ENCODE measurements around the gene SRD5A3. TPM values are rescaled to one million over a fixed set of nuclear protein-coding genes. Genes with fewer than 3 reads are reported as not detected.
A peak's percentile ranks its signal among the peaks of the same experiment; 100 is the strongest.

The SRD5A3 gene
- total RNA-seq, 1 experiment from 2014 or later, result 24.0 TPM

DNA sequence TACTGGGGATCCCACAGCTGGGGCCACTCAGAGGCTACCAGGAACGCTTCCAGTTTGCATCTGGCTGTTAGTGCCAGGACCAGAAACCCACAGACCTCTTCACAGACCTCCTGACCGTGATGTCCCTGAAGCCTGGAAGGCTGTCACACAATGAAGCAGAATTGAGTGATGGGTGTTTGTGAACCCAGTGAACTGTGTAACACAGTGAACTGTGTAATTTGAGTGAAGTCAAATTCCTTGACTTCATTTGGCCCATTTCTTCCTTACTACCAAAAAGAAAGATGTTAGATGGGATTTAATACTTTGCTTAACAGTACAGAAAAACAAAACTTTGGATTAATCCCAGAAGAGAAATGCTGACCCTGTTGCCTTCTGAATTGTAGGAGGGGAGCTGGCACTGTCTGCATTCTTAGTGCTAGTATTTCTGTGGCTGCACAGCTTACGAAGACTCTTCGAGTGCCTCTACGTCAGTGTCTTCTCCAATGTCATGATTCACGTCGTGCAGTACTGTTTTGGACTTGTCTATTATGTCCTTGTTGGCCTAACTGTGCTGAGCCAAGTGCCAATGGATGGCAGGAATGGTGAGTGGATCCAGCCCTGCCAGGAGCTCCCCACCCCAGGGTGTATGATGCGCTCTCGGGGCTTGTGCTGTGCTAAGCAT lies 17.8 kb downstream of the SRD5A3 start:
- no peak for DNase-seq (ENCODE audit: low spot score)
- Mint-ChIP-seq H3K36me3 (peaks cover 20% of the 10 kb centered on the region), H3K9me3 (no peaks in the 10 kb centered on the region), H3K4me1 (peaks cover 38% of the 10 kb centered on the region), H3K4me3 (no peak overlapping the region), H3K27ac (peak overlapping the region; percentile 50), H3K27me3 (ENCODE audit: low read depth) (no peaks in the 10 kb centered on the region)
- TF ChIP-seq GRHL2 (CRISPR knock-in tag; IDR thresholded peaks at IDR 0.05; ENCODE audit: insufficient replicate concordance, severe bottlenecking) (no peak), HMGA2 (CRISPR knock-in tag; IDR thresholded peaks at IDR 0.05) (no peak), TP53 (CRISPR knock-in tag; IDR thresholded peaks at IDR 0.05) (no peak), SP1 (CRISPR knock-in tag; conservative IDR thresholded peaks at IDR 0.05) (no peak)
- TF ChIP-seq, protein P1, sequence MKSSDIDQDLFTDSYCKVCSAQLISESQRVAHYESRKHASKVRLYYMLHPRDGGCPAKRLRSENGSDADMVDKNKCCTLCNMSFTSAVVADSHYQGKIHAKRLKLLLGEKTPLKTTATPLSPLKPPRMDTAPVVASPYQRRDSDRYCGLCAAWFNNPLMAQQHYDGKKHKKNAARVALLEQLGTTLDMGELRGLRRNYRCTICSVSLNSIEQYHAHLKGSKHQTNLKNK (CRISPR knock-in tag; IDR thresholded peaks at IDR 0.05), result no peak
- TF ChIP-seq, protein P2, sequence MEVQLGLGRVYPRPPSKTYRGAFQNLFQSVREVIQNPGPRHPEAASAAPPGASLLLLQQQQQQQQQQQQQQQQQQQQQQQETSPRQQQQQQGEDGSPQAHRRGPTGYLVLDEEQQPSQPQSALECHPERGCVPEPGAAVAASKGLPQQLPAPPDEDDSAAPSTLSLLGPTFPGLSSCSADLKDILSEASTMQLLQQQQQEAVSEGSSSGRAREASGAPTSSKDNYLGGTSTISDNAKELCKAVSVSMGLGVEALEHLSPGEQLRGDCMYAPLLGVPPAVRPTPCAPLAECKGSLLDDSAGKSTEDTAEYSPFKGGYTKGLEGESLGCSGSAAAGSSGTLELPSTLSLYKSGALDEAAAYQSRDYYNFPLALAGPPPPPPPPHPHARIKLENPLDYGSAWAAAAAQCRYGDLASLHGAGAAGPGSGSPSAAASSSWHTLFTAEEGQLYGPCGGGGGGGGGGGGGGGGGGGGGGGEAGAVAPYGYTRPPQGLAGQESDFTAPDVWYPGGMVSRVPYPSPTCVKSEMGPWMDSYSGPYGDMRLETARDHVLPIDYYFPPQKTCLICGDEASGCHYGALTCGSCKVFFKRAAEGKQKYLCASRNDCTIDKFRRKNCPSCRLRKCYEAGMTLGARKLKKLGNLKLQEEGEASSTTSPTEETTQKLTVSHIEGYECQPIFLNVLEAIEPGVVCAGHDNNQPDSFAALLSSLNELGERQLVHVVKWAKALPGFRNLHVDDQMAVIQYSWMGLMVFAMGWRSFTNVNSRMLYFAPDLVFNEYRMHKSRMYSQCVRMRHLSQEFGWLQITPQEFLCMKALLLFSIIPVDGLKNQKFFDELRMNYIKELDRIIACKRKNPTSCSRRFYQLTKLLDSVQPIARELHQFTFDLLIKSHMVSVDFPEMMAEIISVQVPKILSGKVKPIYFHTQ (CRISPR knock-in tag; IDR thresholded peaks at IDR 0.05), result no peak
- TF ChIP-seq, protein P3, sequence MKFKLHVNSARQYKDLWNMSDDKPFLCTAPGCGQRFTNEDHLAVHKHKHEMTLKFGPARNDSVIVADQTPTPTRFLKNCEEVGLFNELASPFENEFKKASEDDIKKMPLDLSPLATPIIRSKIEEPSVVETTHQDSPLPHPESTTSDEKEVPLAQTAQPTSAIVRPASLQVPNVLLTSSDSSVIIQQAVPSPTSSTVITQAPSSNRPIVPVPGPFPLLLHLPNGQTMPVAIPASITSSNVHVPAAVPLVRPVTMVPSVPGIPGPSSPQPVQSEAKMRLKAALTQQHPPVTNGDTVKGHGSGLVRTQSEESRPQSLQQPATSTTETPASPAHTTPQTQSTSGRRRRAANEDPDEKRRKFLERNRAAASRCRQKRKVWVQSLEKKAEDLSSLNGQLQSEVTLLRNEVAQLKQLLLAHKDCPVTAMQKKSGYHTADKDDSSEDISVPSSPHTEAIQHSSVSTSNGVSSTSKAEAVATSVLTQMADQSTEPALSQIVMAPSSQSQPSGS (CRISPR knock-in tag; IDR thresholded peaks at IDR 0.05; ENCODE audit: borderline replicate concordance, low read depth), result no peak
- no peak for ATAC-seq
- ChIA-PET POLR2A (no interaction called here), CTCF (interaction anchor here (0.6 to 2.7 kb wide), 4 partner anchors 18 to 393 kb away, joined by 3 to 15 read pairs (median 4); partner anchors contain the start of gene SRD5A3)

DNA sequence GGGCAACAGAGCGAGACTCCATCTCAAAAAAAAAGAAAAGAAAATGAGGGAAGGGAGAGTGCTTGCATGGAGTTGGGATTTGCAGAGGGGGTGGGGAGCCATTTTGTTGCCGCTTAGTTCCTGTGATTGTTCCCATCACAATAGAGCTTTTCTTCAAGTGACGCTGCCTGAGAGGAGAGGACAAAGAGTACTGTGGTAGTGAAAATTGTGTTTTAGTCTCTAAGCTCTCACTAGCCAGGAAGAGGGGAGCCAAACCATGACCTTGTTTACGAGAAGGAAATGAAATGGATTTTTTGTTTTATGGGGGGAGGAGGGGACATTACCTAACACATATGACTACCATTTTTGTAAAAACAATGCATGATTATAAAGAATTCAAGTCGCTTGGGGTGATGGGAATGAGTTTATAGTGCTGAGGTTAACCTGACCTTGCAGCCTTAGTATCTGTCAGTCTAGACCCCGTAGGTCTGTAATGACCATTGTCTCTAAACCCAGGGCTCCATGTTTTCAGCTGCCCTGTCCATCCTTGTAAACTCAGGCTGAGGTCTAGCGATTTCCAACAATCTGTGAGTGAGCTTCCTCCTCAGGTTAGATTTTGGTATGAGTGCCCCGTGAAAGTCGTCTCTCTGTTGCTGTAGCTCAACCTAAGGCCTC lies 18.8 kb downstream of the SRD5A3 start:
- Mint-ChIP-seq H3K36me3 (peaks cover 23% of the 10 kb centered on the region), H3K27ac (peak overlapping the region; percentile 90), H3K27me3 (ENCODE audit: low read depth) (no peaks in the 10 kb centered on the region), H3K9me3 (no peaks in the 10 kb centered on the region), H3K4me3 (no peak overlapping the region), H3K4me1 (peaks cover 38% of the 10 kb centered on the region)
- ChIA-PET CTCF (interaction anchor here (0.6 to 1.6 kb wide), 2 partner anchors 18 to 44 kb away, joined by 3 to 9 read pairs; partner anchors contain the start of gene SRD5A3), POLR2A (no interaction called here)
- TF ChIP-seq ZNF121 (CRISPR knock-in tag; IDR thresholded peaks at IDR 0.05), result peak; percentile 79; the same call in 1 of the 2 replicates
- TF ChIP-seq TCF7 (CRISPR knock-in tag; IDR thresholded peaks at IDR 0.05; ENCODE audit: low read depth), result no peak
- no peak for DNase-seq (ENCODE audit: low spot score)
- peak; percentile 56 for ATAC-seq

DNA sequence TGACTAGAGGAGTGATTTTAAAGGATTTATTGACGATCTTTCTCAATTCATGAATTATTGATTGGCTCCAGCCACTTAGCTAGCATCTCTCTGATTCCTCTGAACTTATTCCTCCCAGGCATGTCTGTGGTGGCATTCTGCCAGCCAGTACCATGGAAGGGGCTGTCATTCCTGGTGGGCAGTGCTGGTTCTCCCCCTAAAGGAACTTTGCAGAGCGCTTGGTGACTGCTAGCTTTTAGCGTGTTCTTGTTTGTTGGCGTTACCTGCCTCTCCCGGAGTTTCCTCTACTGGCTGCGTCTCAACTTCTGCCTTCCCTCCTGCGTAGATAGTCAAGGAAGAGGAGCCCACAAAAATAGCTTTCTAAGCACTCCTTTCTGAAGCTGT lies 19.3 kb downstream of the SRD5A3 start:
- no peaks in the 10 kb centered on the region for H3K27me3 Mint-ChIP-seq (ENCODE audit: low read depth)
- CTCF ChIA-PET, result interaction anchor here (1.6 kb wide), 1 partner anchor 19 kb away, joined by 9 read pairs; the partner anchor contains the start of gene SRD5A3
- peaks cover 38% of the 10 kb centered on the region for H3K4me1 Mint-ChIP-seq
- peaks cover 27% of the 10 kb centered on the region for H3K36me3 Mint-ChIP-seq
- H3K9me3 Mint-ChIP-seq, result no peaks in the 10 kb centered on the region
- POLR2A ChIA-PET, result no interaction called here
- no peak overlapping the region for H3K4me3 Mint-ChIP-seq
- no peak for ATAC-seq
- DNase-seq (ENCODE audit: low spot score), result no peak
- peak overlapping the region; percentile 67 for H3K27ac Mint-ChIP-seq
- no peak for TF ChIP-seq RORB (CRISPR knock-in tag; IDR thresholded peaks at IDR 0.05)
- TF ChIP-seq MXD4 (CRISPR knock-in tag; IDR thresholded peaks at IDR 0.05; ENCODE audit: borderline replicate concordance), result no peak
- TF ChIP-seq, protein P4, sequence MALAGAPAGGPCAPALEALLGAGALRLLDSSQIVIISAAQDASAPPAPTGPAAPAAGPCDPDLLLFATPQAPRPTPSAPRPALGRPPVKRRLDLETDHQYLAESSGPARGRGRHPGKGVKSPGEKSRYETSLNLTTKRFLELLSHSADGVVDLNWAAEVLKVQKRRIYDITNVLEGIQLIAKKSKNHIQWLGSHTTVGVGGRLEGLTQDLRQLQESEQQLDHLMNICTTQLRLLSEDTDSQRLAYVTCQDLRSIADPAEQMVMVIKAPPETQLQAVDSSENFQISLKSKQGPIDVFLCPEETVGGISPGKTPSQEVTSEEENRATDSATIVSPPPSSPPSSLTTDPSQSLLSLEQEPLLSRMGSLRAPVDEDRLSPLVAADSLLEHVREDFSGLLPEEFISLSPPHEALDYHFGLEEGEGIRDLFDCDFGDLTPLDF (CRISPR knock-in tag; IDR thresholded peaks at IDR 0.05), result no peak
- no peak for TF ChIP-seq ZNF396 (CRISPR knock-in tag; IDR thresholded peaks at IDR 0.05; ENCODE audit: borderline replicate concordance)
- no peak for TF ChIP-seq PRRX2 (CRISPR knock-in tag; IDR thresholded peaks at IDR 0.05)
- TF ChIP-seq JAZF1 (CRISPR knock-in tag; IDR thresholded peaks at IDR 0.05), result no peak
- TF ChIP-seq, protein P5, sequence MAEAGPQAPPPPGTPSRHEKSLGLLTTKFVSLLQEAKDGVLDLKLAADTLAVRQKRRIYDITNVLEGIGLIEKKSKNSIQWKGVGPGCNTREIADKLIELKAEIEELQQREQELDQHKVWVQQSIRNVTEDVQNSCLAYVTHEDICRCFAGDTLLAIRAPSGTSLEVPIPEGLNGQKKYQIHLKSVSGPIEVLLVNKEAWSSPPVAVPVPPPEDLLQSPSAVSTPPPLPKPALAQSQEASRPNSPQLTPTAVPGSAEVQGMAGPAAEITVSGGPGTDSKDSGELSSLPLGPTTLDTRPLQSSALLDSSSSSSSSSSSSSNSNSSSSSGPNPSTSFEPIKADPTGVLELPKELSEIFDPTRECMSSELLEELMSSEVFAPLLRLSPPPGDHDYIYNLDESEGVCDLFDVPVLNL (CRISPR knock-in tag; IDR thresholded peaks at IDR 0.05; ENCODE audit: borderline replicate concordance, low read depth), result no peak
- TF ChIP-seq SMAD3 (CRISPR knock-in tag; IDR thresholded peaks at IDR 0.05; ENCODE audit: borderline replicate concordance), result no peak
- TF ChIP-seq, protein P6, sequence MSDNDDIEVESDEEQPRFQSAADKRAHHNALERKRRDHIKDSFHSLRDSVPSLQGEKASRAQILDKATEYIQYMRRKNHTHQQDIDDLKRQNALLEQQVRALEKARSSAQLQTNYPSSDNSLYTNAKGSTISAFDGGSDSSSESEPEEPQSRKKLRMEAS (CRISPR knock-in tag; IDR thresholded peaks at IDR 0.05), result no peak
- TF ChIP-seq, protein P2 (CRISPR knock-in tag; IDR thresholded peaks at IDR 0.05), result no peak
- no peak for TF ChIP-seq TEAD1 (CRISPR knock-in tag; IDR thresholded peaks at IDR 0.05)
- TF ChIP-seq IRF2 (CRISPR knock-in tag; IDR thresholded peaks at IDR 0.05; ENCODE audit: borderline replicate concordance, low read depth), result no peak

Measured in WTC11 (cell line).